ENCODE data around the gene C16orf95.
"Not testable (repeated sequence)": the region's sequence is repeated elsewhere in the genome, so short reads cannot be mapped to it uniquely, and the experiment has no call there.

C16orf95 gene

DNA sequence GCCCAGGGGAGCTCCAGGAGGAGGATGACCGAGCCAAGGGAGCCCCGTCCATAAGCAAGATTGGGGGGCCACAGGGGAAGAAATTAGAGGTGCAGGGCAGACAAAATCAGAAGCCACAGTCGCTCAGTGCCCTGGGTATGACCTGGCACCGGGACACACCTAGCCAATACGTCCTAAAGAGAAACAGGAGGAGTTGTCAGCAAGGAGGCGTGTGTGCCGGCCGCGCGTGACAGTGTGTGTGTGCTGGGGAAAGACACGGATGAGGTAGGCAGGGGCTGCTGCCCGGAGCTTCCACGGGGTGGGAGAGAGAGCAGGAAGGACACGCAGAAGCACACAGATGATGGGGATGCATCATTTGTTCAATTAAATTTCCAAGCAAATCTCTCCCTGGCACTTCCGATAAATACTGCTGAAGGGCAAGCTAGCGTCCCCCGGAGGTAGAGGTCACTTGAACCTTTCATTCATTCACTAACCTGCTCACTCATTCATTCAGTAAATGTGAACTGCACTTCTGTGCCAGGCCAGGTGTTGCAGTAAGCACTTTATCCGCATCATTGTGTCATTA is 38.0 kb downstream of the C16orf95 start:
- no peak for DNase-seq

DNA sequence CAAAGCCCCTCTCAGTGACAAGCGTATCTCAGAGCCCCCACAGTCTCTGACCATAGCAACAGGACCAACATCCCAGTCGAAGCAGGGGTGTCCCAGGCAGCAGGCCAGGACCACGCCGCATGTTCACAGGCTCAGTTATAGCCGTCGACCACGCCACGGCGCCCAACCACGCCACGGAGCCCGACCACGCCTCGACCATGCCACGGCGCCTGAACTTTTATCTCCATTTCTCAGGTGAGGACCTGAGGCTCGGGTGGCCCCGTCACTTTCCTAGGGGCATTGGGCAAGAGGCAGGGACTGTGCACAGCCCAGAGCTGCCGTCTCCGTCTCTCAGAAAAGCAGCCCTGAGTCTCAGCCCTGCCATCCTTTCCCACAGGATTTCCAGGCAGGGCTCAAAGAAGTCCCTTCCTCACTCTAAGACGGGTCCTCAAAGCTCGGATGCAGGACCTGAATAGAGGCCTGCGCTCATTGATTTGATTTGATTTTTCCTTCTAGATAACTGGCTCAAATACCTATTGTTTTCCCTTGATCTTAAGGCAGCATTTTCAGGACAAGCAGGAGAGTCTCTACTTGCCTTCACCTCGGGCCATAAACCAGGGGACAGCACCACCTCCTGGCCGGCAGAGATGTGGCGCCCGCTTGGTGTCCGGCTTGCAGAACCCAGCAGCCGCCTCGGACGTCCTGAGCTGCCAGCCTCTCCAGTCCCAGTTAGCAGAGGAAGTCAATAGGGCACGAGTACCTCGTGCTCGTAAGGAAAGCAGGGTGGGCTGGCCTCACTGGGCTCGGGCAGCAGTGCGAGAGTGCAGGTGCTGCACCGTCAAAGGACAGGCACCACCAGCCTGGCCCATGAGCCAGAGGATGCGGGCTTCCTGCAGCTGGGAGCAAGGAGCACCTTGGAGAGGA is 38.8 kb downstream of the C16orf95 start:
- DNase-seq, result peak; percentile 92

DNA sequence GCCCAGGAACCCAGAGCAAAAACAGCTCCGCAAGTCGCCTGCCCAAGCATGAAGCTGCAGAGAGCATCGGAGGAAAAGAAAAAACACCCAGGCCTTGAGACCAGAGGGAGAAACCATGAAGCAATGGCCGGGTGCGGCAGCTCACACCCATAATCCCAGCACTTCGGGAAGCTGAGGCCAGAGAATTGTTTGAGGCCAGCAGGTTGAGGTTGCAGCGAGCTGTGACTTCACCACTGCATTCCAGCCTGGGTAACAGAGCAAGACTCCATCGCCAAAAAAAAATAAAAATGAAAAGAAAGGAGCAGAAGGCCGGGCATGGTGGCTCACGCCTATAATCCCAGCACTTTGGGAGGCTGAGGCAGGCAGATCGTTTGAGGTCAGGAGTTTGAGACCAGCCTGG is 40.3 kb downstream of the C16orf95 start:
- no peak for DNase-seq

DNA sequence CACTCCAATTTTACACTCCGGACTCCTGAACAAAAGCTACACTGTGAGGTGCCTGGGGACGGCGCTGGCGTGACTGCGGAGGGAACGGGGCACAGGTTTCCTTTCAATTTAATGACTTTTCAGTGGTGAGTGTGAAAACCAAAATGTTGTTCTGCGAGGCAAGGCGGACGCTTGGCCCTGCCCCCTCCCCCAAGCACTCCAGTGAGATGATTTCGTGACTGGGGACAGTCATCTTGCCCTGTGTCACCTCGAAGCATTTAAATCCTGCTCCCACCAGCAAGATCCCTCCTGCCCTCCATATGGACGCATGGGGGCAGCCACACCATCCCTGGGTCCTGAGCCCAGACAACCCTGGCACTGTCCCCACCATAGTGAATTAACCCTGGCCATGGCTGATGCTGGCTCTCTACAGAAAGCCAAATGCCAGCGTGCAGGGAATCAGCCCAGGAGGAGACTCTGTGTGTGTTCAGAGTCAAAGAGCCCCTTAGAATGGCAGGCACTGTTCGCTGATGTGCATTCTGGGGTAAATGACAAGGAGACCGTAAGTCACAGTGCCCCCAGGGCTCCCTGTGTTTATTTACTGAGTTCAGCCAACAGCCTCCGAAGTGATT is 41.0 kb downstream of the C16orf95 start:
- peak; percentile 40 for DNase-seq

DNA sequence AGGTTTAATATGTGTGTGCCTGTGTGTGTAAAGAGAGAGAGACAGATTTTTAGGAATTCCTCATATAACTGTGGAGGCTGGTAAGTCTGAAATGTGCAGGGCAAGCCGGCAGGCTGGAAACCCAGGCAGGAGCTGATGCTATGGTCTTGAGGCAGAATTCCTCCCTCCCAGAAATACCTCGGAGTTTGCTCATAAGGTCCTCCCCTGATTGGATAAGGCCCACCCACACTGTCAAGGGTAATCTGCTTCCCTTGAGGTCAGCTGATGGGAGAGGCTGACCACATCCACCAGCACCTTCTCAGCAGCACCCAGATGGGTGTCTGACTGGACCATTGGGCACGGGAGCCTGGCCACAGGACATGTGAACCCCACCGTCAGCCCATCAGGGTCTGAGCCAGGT is 42.4 kb downstream of the C16orf95 start:
- no peak for DNase-seq

DNA sequence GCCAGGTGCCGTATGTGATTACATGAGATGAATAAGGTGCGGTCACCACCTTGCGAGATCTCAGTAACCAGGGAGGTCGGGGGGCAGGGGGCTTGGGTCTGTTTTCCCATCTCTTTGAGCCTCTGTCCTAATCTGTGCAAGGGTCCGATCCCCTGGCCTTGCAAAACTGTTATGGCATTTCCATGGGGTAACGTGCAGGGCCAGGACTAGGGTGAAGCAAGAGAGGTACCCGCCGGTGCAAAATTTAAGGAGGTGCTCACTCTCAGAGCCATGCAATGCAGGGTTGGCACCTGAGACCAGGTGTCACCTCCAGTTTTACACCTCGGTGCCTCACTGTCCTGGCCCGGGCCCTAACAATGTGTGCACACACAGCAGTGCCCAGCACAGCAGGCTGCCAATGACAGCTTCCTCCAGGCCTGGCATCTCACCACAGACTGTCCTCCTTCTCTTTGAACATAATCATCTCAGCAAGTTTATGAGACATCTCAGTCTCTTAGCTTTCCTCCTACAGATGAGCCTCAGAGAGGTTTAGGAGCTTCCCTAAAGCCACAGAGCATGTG is 43.6 kb downstream of the C16orf95 start:
- DNase-seq, result no peak

DNA sequence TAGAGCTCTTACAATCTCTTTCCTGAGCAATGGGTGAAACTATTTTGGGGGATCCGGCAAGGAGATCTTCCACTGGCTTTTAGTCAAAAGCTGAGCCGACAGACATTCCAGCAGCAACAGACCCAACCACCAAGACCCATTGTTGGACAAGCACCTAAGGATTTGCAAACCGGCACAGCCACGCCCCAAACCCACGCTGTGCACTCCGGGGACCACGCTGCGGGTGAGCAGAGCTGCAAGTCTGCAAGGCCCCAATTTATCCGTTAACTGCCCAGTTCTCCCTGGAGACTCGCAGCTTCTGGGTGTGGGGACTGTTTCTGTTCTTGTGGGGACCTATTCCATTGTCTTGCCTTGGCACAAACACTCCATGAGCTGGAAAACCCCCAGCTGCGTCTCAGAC is 45.9 kb downstream of the C16orf95 start:
- DNase-seq, result no peak

DNA sequence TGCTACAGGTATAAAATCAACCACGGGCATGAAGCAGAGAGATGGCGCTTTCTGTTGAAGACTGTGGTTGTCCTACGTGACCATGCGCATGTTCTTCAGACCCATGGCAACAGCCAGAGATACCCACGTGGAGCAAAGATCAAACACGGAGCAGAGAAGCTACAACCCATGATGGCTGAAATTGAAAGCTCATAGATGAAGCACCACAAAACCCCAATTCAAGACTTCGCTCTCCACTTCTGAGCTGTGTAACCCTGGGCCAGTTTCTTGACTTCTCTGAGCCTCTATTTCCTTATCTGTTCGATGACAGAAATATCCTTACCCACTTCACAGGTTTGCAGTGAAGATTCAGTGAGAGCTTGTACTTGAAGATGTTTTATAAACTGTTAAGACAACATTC is 49.6 kb downstream of the C16orf95 start:
- no peak for DNase-seq

DNA sequence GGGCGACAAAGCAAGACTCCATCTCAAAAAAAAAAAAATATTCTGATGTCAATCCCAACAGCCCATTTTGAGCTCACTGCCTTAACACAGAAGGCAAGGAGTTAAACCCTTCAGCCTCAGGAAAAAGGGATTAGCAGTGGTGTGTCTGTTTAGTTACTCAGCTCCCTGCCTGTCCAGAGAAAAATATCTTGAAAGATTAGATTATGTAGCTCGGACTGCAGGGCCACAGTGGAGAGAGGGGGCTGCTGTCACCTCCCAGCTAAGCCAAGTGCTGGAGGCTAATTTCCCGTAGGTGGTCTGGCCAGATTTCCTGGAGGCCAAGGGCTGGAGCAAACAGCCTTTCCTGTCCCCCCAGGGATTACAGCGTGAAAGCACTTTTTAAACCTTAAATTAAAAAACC is 50.3 kb downstream of the C16orf95 start:
- DNase-seq, result no peak

DNA sequence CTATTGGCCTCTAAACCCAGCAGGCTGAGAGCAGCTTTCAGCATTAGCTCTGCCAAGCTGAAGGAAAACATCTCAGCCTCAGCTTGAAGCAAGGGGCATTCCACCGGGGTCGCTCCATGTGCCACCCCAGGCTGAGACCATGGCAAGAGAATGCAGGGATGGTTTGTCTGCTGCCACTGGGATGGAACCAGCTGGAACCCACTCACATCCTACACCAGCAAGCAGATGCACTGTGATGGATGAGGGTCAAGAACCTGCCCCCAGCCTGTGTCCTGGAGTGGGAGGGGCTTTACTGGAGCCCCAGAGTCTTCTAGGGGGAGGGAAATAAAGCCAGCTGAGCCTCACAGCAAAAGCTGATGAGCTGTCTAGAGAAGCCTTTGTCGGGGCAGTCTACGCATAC is 51.9 kb downstream of the C16orf95 start:
- no peak for DNase-seq

DNA sequence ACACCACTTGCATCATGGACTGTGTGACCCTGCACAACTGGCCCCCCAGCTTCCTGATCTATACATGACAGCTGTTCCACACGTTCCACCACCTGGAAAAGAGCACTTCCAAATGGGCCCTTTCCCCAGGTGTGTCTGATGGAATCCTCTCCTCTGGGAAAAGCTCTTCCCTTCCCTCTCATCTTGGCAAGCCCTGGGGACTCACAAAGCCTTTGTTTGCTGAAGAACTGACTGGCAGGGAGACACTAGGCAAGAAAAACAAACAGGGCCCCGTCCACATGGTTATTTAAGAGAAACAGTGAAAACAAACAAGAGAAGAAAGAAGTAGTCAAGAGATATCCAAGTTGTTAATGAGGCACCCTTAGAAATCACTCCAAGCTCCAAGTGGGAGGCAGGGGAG is 52.6 kb downstream of the C16orf95 start:
- DNase-seq, result no peak

DNA sequence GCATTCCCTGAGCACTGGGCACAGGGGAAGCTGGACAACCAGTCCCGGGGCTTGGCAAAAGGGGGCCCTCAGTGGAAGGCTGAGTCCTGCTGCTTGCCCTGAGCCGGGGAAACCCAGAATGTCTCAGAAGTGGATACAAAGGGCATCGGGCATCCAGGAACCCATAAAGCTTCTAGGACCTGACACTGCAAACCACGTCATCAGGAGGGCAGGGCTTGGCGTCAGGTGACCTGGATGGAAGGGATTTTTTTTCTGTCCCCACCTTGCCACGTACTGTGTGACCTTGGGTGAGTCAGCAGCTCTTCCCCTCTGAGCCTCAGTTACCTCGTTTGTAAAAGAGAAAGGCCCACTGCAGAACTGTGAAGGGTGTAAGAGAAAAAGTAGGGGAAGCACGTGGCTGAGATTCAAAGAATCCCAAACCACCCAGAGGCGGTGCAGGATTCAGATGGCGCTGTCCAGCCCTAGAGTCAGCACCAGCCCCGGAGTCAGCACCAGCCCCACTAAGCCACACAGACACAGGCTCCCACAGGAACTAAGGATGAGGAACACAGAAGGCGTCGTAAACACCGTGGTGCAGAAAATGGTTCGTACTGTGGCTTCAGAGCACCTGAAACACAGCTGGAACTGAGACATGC is 53.7 kb downstream of the C16orf95 start:
- DNase-seq, result no peak

DNA sequence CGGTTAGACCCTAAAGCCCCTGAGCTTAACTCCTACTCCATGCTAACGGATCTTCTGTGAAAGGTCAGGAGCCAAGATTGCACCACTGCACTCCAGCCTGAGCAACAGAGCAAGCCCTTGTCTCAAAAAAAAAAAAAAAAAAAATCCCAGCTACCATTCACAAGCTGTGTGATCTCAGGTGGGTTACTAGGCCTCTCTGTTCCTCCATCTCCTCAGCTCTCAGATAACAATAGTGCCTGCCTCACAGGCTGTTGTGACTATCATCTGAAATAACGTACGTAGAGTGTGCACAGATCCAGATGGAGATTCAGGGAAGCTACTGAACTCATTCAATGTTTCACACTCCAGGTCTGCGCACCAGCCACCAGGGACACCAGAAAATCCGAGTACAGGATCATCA is 57.8 kb downstream of the C16orf95 start:
- no peak for DNase-seq

DNA sequence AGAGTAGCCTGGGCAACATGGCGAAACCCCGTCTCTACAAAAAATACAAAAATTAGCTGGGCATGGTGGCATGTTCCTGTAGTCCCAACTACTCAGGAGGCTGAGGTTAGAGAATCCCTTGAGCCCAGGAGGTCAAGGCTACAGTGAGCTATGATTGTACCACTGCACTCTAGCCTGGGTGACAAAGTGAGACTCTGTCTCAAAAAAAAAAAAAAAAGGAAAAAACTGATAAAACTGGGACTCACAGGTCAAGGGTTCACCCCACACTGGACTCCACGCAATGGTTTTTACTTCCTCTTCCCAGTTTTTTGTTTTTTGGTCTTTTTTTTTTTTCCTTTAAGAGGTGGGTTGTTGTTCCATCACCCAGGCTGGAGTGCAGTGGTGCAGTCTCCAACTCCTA is 58.5 kb downstream of the C16orf95 start:
- not testable (repeated sequence) for DNase-seq

DNA sequence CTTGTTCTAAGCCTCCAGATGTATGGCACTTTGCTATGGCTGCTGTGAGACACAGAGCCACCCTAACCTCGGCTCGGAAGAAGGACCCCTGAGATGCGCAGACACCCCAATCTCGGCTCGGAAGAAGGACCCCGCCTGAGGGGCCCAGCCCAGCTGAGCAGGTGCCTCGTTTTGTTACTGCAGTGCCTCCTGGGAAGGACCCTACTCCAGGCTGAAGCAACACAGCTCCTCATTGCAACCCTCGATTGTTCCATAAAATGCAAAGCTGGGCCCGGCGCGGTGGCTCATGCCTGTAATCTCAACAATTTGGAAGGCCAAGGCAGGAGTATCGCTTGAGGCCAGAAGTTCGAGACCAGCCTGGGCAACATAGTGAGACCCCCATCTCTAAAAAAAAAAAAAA is 61.3 kb downstream of the C16orf95 start:
- DNase-seq, result no peak

DNA sequence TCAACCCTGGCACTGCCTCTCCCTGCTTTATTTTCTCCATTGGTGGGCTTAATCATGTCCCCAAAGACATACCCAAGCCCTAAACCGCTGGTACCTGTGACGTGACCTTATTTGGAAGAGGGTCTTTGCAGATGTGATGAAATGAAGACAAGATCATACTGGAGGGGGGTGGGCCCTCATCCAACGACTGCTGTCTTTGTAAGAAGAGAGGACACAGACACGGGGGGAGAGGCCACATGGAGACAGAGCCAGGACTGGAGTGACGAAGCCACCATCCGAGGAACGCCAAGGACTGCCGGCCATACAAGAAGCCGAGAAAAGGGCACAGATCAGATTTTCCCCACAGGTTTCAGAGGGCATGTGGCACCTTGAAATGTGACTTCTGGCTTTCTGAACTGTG is 62.5 kb downstream of the C16orf95 start:
- DNase-seq, result no peak

DNA sequence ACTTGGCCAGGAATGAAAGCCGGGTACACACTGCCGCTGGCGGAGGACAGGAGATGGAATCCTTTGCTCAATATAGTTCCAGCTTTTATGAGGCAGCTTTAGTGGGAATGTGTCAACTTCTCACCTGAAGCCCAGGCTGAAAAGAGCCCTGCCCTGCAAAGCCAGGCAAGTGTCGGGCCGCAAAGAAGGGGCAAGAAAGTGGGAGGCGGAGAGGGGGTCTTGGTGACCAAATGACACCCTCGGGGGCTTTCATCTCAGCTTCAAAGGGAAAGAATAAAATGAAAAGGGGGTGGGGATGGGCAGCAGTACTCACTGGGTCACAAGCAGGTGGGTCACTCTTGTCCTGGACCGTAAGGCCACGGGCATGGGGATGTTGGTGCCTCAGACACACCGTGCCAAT is 62.9 kb downstream of the C16orf95 start:
- DNase-seq, result no peak

DNA sequence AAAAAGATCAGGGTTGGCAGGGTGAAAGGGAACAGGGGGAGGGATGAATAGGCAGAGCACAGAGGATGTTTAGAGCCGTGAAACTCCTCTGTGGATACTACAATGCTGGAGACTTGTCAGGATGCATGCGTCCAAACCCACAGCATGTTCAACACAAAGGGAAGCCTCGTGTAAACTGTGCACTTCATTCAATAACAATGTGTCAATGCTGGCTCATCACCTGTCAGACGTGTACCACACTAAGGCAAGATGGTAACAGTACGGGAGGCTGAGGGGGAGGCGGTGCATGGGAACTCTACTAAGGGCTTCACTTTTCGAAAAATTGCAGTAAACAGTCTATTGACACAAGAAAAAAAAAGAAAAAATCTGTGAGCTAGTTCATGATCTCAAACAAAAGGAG is 63.7 kb downstream of the C16orf95 start:
- DNase-seq, result no peak

Measured in femur (tissue), 1 donor.